ENCODE measurements around the gene IL17RC.
"Not testable (repeated sequence)": the region's sequence is repeated elsewhere in the genome, so short reads cannot be mapped to it uniquely, and the experiment has no call there.

IL17RC gene

DNA sequence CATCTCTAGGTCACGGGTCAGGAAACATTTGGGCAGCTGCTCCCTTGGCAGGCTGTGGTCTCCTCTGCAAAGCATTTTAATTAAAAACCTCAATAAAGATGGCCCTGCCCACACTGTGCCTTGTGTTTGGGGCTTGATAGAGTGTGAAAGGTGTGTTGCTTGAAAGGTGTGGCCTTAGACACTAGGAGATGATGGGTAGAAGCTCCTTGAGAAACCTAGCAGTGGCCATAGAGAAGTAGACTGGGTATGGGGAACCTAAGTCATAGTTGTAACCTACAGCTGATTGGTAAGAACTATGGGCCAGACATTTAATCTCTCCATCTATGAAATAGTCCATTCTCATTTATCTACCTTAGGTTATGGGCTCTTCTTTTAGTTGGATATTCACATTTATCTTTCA lies 23.2 kb upstream of the IL17RC start:
- no peak for DNase-seq (ENCODE audit: low read depth in 2 of 2)

DNA sequence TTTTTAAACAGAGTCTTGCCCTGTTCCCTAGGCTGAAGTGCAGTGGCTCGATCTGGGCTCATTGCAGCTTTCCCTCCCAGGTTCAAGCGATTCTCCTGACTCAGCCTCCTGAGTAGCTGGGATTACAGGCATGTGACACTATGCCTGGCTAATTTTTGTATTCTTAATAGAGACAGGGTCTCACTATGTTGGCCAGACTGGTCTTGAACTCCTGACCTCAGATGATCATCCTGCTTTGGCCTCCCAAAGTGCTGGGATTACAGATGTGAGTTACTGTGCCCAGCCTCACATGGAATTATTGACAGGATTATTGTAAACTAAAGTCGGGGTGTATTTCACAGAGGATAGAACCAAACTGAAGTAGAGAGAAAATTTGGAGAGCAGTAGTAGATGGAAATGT lies 21.2 kb upstream of the IL17RC start:
- DNase-seq (ENCODE audit: low read depth in 2 of 2): not testable (repeated sequence)

DNA sequence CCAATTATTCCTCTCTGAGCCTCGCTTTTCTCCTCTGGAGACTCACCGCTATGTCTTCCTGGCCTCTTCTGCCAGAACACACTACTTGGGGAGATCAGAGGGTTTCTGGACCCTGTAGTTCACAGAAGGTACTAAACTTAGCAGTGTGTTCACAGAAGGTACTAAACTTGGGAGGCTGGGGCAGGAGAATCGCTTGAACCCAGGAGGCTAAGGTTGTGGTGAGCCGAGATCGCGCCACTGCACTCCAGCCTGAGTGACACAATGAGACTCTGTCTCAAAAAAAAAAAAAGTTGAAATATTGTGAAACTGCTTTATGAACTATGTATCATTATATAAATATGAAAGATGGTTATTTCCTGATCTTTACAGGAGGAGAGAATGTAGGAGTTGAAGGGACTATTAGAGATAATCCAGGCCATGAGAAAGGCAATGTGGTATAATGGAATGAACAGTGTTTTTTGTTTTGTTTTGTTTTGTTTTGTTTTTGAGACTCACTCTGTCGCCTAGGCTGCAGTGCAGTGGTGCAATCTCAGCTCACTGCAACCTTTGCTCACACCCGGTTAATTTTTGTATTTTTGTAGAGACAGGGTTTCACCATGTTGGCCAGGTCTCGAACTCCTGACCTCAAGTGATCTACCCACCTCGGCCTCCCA lies 20.0 kb upstream of the IL17RC start:
- not testable (repeated sequence) for DNase-seq (ENCODE audit: low read depth in 2 of 2)

DNA sequence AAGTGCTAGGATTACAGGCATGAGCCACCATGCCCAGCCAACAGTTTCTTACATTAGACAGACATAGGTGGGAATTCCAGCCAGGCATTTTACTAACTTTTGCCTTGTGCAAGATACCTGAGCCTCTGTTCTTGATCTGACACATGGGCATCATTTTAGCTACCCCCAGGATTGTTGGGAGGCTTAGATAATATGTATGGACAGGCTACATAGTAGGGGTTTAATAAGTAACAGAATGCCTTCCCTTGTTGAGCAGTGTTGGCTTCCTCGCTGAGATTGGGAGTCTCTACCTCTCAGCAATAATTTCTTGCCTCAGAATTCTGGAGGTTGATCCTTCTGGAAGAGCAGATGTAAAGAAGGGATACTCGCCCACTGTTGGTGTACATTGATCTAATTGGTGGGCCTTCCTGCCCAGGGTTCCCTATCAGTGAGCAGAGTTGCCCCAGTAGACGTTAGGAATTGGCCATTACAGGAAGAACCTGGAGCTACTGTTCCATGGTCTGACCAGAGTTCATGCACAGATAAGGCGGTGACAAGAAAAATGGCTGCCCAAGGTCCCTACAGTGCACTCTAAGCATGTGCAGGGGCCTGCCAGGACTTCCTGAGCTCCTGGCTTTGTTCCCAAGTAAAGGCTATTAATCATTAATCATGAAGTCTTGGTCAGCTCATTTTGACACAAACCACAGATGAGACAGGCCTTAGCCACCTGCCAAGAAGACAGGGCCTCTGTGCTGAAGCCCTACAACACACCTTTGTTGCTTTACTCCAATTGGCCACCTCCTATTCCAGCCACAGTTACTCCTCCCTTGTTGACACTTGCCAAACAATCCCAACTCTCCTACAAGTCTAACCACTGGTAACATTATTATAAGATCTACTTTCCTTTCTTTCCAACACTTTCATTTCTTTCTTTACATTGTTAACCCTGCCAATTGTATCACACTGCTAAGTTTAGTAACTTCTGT lies 19.2 kb upstream of the IL17RC start:
- no peak for DNase-seq (ENCODE audit: low read depth in 2 of 2)

DNA sequence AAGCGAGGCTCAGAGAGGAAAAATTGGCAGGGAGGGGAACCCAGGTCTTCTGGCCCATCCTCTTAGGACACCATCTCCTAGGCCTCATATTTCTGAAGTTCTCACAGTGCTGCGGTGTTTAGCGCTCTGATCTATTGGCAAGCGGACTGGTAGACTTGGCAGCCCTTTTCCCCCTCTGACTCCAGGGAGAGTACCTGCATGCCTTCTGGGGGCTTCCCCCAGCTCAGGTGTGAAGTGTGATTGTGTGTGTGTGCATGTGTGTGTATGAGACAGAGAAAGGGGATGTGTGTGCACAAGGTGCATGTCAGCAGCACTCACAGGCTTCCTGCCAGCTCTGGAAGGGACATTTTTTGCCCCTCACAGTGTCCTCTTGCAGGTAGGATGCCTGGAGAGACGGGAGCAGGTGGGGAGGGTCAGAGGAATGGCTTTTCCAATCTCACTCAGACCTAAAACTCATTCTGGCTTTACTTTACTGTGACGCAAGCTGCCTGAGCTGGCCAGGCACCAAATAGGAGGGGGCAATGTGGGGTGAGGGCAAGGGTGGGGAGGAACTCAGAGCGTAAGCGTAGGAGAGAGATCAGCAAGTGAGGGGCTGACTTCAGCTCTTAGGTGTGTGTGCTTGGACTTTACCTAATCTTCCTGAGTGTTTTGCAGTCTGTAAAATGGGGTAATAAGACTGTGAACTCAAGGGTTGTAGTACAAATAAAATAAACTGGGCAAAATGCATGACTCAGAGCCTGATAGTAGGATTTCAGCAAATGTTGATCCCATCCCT lies 18.2 kb upstream of the IL17RC start:
- DNase-seq (ENCODE audit: low read depth in 2 of 2): no peak

GRCh38 chr3:9899289-9899791 lies 17.6 kb upstream of the IL17RC start:
- DNase-seq (ENCODE audit: low read depth in 2 of 2): no peak

DNA sequence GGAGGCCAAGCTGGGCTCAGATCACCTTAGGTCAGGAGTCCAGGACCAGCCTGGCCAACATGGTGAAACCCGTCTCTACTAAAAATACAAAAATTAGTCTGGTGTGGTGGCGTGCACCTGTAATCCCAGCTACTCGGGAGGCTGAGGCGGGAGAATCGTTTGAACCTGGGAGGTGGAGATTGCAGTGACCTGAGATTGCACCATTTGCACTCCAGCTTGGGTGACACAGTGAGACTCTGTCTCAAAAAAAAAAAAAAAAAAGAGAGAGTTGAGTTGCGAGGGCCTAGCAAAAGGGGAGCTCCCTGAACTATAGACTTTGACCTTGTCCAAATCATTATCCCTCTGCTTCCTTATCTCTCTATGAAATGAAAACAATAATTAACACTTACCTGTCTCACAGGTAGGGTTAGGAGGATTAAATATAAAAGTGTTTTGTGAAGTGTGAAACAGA lies 15.9 kb upstream of the IL17RC start:
- DNase-seq (ENCODE audit: low read depth in 2 of 2): not testable (repeated sequence)

DNA sequence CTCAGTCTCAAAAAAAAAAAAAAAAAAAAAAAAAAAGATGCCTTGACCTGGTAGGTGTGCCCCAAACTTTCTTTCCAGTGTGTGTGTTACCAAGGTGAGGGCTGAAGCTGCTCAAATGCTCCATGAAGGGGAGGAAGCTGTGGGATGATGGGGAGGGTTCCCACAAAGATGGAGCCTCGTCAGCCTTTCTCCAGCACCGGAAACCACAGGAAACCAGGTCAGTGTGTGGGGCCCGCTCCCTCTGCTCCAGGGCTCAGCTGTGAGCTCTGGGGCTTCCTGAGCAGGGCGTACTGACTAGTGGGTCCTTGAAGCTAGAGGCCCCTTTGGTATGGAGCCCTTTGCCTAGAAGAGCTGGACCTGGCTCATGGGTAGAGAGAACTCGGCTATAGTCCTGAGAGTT lies 14.9 kb upstream of the IL17RC start:
- DNase-seq (ENCODE audit: low read depth in 2 of 2): peak in 1 of 2 donors; percentile 6

DNA sequence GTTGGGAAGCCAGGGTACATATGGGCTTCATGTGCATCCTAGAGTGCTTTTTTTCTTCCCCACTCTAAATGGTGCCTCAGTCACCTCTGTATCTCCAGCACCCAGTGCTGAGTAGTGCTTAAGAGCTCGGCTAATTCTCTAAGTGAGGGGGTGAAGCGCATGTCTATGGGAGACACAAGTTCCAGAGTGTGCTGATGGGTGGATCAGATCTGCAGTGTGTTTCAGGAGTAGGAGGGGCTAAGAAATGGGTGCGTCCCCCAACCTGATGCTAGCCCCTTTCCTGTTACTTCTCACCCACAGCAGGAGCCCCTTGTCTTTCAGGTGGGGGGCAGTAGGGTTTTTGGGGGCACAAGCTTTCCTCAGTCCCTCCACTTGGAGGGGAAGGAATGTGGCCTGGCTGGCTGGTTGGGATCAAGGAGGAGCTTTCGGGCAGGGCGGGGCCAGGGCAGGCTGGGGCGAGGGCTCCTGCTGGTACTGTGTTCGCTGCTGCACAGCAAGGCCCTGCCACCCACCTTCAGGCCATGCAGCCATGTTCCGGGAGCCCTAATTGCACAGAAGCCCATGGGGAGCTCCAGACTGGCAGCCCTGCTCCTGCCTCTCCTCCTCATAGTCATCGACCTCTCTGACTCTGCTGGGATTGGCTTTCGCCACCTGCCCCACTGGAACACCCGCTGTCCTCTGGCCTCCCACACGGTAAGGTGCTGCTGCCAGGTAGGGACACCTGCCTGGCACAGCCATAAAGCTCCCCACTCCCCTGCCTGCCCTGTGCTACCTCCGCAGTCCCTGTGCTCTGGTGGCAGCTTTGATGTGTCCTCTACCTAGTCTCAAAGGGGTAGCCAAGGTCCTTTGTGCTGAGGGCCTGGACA lies 14.3 kb upstream of the IL17RC start, which contains the start of gene IL17RE:
IL17RE (plus strand) TSS at position 477 of the 866 bp plus-strand sequence; CDS start at position 562, 85 bp downstream.
- no peak for DNase-seq (ENCODE audit: low read depth in 2 of 2)

- no peak for DNase-seq (ENCODE audit: low read depth in 2 of 2)
Measured at GRCh38 chr3:9903238-9903624, 13.7 kb upstream of the IL17RC start.

GRCh38 chr3:9903904-9904303 lies 13.0 kb upstream of the IL17RC start:
- no peak for DNase-seq (ENCODE audit: low read depth in 2 of 2)

- DNase-seq (ENCODE audit: low read depth in 2 of 2): no peak
Measured at GRCh38 chr3:9906480-9906879, 10.4 kb upstream of the IL17RC start.

DNA sequence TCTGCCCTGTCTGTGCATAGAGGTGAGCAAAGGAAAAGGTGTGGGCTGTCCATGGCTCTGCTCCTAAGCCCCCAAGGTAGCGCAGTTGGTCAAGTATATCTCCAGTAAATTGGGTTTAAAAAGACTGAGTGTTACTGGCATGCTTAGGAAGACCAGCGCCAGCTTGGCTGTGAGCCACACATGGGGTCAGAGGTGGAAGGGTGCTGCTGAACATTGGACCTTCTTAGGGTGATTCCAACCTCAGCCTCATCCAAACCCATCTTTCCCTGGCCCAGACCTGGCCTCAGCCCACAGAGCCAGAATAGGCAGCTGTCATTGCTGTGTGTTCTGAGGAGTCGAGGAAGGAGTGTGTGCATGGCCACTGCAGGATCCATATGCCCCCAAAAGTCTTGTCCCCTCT lies 8.6 kb upstream of the IL17RC start:
- no peak for DNase-seq (ENCODE audit: low read depth in 2 of 2)

- DNase-seq (ENCODE audit: low read depth in 2 of 2): no peak
Measured at GRCh38 chr3:9909221-9910013, 7.5 kb upstream of the IL17RC start.

DNA sequence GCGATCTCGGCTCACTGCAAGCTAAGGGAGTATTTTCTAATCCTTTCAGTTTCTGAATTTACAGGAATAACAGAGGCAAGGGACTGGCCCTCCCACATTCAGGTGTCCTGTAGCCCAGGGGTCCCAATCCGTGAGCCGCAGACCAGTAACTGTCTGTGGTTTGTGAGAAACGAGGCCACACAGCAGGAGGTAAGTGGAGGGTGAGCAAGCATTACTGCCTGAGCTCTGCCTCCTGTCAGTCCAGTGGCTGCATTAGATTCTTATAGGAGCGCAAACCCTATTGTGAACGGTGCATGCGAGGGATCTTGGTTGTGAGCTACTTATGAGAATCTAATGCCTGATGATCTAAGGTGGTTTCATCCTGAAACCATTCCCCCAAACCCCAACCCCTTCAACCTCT lies 5.0 kb upstream of the IL17RC start:
- DNase-seq (ENCODE audit: low read depth in 2 of 2): no peak

- DNase-seq (ENCODE audit: low read depth in 2 of 2): no peak
Measured at GRCh38 chr3:9912294-9912935, 4.5 kb upstream of the IL17RC start.

DNA sequence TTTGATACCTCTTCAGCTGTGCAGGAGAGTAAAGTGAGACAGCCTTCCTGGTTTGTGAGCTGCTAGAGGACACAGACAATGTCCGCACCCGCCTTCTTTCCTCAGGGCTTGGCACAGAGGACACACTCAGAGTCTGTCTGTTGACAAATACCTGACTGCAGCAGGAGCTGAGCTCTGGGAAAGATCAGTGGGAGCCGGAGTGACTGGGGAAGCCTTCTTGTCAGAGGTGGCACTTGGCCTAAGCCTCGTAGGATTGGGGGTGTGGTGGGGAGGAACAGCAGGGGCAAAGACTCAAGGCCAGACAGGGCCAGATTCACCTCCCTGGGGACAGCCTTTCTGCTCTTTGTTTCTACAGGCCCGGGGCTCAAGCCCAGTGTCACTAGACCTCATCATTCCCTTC lies 3.3 kb upstream of the IL17RC start:
- no peak for DNase-seq (ENCODE audit: low read depth in 2 of 2)

DNA sequence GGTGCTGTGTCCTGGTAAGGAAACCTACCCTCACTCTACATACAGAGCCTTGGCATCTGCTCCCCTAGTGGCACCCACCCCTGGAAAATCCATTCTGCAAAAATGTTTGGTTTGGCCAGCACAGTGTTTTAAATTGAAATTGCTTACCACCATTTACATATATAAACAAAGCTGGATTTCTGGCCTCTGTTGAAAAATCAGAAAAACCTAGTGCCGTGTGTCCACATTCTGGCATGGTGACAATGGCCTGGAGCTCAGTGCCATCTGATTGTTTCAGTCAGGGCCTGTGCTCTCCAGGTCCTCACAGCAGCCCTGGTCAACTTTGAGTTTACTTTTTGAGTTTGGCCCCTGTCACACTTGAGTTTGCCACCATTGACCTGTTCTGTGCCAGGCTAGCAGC lies 2.9 kb upstream of the IL17RC start:
- DNase-seq (ENCODE audit: low read depth in 2 of 2): no peak

DNA sequence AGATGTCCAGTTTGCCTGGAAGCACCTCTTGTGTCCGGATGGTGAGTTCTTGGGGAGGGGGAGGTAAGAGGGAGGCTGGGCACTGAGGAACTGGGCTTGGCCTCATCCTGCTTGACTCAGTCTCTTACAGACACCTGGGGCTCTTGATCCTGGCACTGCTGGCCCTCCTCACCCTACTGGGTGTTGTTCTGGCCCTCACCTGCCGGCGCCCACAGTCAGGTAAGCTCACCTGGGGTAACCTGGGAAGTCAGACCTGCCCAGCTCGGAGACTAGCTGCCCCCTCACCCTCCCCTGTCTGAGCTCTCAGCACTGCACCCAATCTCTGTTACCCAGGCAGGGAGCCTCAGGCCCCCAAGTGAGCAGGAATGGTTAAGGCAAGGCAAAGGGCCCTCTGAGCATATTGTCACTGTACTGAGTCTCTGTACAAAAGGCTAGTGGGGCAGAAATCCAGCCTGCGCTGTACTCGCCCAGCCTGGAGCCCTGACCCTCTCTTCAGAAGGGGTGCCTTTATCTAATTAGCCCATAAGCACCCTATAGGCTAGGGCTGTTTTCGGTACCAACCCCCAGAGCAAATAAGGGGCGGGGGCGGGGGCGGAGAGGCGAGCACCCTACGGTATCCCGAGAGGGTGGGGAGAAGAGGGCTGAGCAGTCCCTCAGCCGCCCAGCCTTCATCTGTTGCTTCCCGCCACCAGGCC lies 2.2 kb upstream of the IL17RC start:
- DNase-seq (ENCODE audit: low read depth in 2 of 2): no peak
